NB4 (cell line): Measurements from ENCODE around the gene TERF2IP.
A peak's percentile ranks its signal among the peaks of the same experiment; 100 is the strongest.

Experiments
- DNase-seq: peaks from one replicate; pipeline ENCODE4 v3.0.0; 2010; ENCODE audit warnings: low read depth
- H3K4me3 ChIP-seq: one replicate; pipeline ENCODE4 v1.5.1; 2011; ENCODE audit warnings: mild to moderate bottlenecking, low read depth, low read length, moderate library complexity
- MYC ChIP-seq: IDR thresholded peaks from 2 replicates; pipeline ENCODE4 v1.6.1; 2011; ENCODE audit warnings: low read depth, low read length
- POLR2A ChIP-seq: IDR thresholded peaks from 2 replicates; pipeline ENCODE4 v1.6.1; 2011; ENCODE audit warnings: mild to moderate bottlenecking; ENCODE audit not compliant: insufficient read length; ENCODE audit errors: extremely low read depth
- TF ChIP-seq, protein P1 (sequence below): IDR thresholded peaks from one replicate; pipeline ENCODE4 v1.5.1; 2012; ENCODE audit warnings: low read depth, low read length
- TF ChIP-seq, protein P2 (sequence below): IDR thresholded peaks from 2 replicates; pipeline ENCODE4 v1.6.1; 2011; ENCODE audit warnings: low read depth, low read length

The TERF2IP gene, protein sequence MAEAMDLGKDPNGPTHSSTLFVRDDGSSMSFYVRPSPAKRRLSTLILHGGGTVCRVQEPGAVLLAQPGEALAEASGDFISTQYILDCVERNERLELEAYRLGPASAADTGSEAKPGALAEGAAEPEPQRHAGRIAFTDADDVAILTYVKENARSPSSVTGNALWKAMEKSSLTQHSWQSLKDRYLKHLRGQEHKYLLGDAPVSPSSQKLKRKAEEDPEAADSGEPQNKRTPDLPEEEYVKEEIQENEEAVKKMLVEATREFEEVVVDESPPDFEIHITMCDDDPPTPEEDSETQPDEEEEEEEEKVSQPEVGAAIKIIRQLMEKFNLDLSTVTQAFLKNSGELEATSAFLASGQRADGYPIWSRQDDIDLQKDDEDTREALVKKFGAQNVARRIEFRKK

DNA sequence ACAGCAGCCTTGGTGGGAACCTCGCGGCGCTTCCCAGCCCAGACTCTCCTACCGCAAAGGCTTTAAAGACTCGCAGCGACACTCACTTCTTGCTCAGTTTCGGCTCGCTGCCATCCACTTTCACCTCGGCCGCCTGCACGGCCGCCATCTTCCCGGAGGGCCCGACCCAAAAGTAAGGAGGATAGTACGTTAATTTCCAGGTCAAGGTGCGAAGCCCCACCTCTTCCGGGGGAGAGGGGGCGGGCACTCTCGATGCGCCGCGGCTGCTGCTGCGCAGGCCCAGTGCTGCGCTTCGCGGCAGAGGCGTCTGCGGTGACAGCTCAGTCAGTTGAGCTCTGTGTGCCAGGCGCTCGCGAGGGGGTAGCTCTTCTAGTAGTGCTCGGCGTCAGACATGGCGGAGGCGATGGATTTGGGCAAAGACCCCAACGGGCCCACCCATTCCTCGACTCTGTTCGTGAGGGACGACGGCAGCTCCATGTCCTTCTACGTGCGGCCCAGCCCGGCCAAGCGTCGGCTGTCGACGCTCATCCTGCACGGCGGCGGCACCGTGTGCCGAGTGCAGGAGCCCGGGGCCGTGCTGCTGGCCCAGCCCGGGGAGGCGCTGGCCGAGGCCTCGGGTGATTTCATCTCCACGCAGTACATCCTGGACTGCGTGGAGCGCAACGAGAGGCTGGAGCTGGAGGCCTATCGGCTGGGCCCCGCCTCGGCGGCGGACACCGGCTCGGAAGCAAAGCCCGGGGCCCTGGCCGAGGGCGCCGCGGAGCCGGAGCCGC, at the start of gene TERF2IP, which contains the start of gene KARS1:
Gene TERF2IP, plus strand, starts transcription at position 282 of the 773 bp plus-strand sequence. Its CDS starts 110 bp downstream, at position 392.
Gene KARS1, minus strand, starts transcription at position 174 of the 773 bp plus-strand sequence. Its CDS starts 26 bp downstream, at position 148.
- peak within 1 kb of the TSS; percentile 97 for H3K4me3 ChIP-seq
- TF ChIP-seq, protein P1, sequence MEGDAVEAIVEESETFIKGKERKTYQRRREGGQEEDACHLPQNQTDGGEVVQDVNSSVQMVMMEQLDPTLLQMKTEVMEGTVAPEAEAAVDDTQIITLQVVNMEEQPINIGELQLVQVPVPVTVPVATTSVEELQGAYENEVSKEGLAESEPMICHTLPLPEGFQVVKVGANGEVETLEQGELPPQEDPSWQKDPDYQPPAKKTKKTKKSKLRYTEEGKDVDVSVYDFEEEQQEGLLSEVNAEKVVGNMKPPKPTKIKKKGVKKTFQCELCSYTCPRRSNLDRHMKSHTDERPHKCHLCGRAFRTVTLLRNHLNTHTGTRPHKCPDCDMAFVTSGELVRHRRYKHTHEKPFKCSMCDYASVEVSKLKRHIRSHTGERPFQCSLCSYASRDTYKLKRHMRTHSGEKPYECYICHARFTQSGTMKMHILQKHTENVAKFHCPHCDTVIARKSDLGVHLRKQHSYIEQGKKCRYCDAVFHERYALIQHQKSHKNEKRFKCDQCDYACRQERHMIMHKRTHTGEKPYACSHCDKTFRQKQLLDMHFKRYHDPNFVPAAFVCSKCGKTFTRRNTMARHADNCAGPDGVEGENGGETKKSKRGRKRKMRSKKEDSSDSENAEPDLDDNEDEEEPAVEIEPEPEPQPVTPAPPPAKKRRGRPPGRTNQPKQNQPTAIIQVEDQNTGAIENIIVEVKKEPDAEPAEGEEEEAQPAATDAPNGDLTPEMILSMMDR: no peak
- TF ChIP-seq, protein P2, sequence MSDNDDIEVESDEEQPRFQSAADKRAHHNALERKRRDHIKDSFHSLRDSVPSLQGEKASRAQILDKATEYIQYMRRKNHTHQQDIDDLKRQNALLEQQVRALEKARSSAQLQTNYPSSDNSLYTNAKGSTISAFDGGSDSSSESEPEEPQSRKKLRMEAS: peak; percentile 72
- TF ChIP-seq POLR2A (peak; percentile 97), MYC (peak; percentile 19; the same call in 1 of the 2 replicates)
- peak; percentile 96 for DNase-seq

DNA sequence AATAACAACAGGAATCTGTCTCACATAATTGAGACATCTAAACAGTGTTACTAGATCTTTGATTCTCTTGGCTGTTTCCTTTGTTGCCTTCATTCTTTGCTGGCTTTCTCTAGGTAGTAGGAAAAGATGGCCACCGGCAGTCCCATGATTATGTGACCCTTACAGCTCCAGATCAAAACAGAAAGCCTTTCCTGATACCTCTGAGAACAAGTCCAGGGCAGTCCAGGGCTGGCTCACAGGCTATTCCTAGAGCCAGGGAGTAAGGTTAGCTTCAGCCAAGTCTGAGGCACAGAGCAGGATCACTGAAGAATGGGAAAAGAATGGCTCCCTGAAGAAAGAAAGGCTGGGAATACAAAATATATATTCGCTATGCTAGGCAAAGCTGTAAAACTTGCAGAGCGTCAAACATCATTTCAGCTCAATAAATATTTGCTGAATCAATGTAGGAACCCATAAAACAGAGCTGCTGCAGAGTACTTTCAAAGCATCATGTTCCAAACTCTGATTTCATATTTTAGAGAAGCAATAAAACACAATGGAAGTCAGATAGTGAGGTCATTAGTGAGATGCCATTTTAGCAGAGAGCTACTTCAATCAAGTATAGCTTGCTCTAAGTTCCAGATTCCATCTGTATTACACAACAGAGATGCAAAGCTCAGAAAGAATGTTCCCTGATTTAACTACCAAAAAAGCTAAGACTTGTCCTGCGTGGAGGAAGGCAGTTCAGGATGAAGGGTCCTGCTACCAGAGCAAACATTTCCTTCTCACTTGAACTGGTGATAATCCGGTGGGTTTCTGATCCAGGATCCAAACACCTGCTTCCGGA, 47.9 kb upstream of the TERF2IP start:
- no peak for DNase-seq
- TF ChIP-seq, protein P1: no peak
- TF ChIP-seq, protein P2: no peak
- TF ChIP-seq MYC (no peak), POLR2A (no peak)
- H3K4me3 ChIP-seq: no peak overlapping the region

DNA sequence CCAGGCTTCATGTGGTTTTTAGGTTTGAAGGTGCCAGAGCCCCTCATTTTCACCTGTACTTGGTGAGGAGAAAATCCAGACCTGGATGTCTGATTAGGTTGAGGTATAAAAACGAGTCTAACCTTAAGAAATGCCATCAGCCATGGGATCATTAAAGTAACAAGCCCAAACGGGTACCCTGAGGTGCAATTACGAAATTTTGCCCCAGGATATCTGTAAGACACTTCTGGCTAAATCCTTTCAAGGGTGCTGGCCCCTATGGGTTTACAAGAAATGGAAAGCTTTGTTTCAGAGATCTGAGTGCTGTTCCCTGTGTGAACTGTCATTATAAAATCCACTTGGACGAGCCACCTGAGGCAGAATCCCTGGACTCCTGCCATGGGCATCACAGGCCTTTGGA, 44.3 kb upstream of the TERF2IP start:
- TF ChIP-seq, protein P2: no peak
- TF ChIP-seq, protein P1: no peak
- TF ChIP-seq MYC: no peak
- TF ChIP-seq POLR2A: no peak
- DNase-seq: no peak
- H3K4me3 ChIP-seq: no peak overlapping the region

DNA sequence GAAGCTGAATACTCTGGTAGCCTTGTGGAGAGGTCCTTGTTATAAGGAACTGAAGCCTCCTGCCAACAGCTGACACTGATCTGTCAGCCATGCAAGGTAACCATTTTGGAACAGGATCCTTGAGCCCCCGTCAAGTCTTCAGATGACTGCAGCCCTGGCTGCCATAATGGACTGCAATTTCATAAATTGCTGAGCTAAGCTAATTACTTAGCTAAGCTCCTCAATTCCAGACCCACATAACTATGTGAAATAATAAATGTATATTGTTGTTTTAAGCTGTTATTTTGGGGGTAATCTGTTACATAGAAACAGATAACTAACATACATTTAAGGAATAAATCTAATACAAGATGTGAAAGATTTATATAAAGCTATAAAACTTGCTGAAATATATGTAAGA, 41.1 kb upstream of the TERF2IP start:
- no peak for DNase-seq
- no peak overlapping the region for H3K4me3 ChIP-seq
- TF ChIP-seq MYC (no peak), POLR2A (no peak)
- TF ChIP-seq, protein P1: no peak
- TF ChIP-seq, protein P2: no peak

DNA sequence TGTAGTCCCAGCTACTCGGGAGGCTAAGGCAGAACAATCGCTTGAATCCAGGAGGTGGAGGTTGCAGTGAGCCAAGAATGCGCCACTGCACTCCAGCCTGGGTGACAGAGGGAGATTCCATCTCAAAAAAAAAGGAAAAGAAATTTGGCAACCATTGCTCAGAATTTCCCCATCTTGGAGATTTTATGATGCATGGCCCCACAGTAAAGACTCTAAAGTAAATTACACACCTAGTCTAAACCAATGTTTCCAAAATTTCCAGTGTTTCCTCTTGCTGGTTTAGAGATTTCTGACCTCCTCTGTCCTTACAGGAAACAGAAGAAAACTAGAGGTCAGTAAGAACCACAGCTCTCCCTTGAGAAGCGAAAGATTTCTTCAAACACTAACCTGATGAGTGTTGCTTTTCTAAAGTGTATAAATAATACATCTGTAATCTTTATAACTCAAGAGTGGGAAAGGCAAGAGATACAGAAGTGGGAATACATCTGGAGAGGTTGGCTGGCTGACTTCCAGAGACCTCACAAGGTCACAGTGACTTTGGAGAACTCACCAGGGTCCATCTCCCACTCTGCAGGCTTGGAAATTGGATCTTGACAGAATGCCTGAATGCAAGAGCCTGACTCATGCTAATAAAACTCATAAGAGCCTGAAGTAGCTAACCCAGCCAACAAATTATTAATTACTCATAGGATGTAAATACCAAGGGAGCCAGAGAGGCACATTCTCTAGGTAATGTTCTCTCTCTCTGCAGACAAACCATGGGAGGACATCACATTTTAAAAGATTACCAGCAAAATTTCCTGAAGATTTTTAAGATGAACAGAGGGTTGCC, 33.3 kb upstream of the TERF2IP start:
- no peak for TF ChIP-seq MYC
- TF ChIP-seq, protein P2: no peak
- TF ChIP-seq, protein P1: no peak
- no peak for TF ChIP-seq POLR2A
- DNase-seq: no peak

More for the DNA sequence above, 33.3 kb upstream of the TERF2IP start:
- H3K4me3 ChIP-seq: no peak overlapping the region
